Measurements from ENCODE around the gene SYNM. TPM values are rescaled to one million over a fixed set of nuclear protein-coding genes. Genes with fewer than 3 reads are reported as not detected.

SYNM gene
- total RNA-seq, 4 donors from 2014 or later: 26.7 to 61.2 (median 45.3) TPM

GRCh38 chr15:99127773-99128172 is 22.9 kb downstream of the SYNM start:
- TF ChIP-seq CTCF (IDR thresholded peaks at IDR 0.05; ENCODE audit: low read depth): no peak

- no peak for TF ChIP-seq CTCF (IDR thresholded peaks at IDR 0.05; ENCODE audit: low read depth)
Measured at GRCh38 chr15:99128411-99128810, 23.5 kb downstream of the SYNM start.

GRCh38 chr15:99129644-99130043 is 24.8 kb downstream of the SYNM start:
- TF ChIP-seq CTCF (IDR thresholded peaks at IDR 0.05; ENCODE audit: low read depth): no peak

- no peak for TF ChIP-seq CTCF (IDR thresholded peaks at IDR 0.05; ENCODE audit: low read depth)
Measured at GRCh38 chr15:99130314-99130713, 25.4 kb downstream of the SYNM start.

GRCh38 chr15:99130765-99131440 is 26.0 kb downstream of the SYNM start:
- TF ChIP-seq CTCF (IDR thresholded peaks at IDR 0.05; ENCODE audit: low read depth): no peak

GRCh38 chr15:99131441-99132023 is 26.7 kb downstream of the SYNM start:
- TF ChIP-seq CTCF (IDR thresholded peaks at IDR 0.05; ENCODE audit: low read depth): no peak

GRCh38 chr15:99132122-99132521 is 27.2 kb downstream of the SYNM start:
- TF ChIP-seq CTCF (IDR thresholded peaks at IDR 0.05; ENCODE audit: low read depth): no peak

Measured in subcutaneous adipose tissue (tissue), 4 donors.